GM18505 (cell line): ENCODE data around the gene QPRT.
"Not testable (repeated sequence)": the region's sequence is repeated elsewhere in the genome, so short reads cannot be mapped to it uniquely, and the experiment has no call there.

Experiments used
- ATAC-seq: cut with Tn5 transposase; IDR thresholded peaks from one replicate; pipeline ENCODE4 v1.9.1; 2021; ENCODE audit not compliant: unreplicated experiment
- POLR2A ChIP-seq: IDR thresholded peaks from 4 replicates; pipeline ENCODE4 v1.6.1; 2011; ENCODE audit warnings: borderline replicate concordance; ENCODE audit not compliant: insufficient read depth, insufficient read length; ENCODE audit errors: extremely low read depth

The QPRT gene

GRCh38 chr16:29667755-29668154 lies 11.2 kb upstream of the QPRT start:
- ATAC-seq, result no peak
- peak; percentile 46 for TF ChIP-seq POLR2A

DNA sequence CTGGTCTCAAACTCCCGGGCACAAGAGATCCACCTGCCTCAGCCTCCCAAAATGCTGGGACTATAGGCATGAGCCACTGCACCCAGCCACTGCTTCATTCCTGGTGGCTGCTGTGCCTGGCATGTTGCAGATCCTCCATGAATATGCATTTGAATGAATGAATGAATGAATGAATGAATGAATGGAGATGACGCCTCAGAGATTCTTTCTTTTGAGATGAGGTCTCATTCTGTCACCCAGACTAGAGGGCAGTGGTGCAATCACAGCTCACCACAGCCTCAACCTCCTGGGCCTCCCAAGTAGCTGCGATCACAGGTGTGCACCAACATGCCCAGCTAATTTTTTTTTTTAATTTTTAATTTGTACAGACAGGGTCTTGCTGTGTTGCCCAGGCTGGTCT lies 10.7 kb upstream of the QPRT start:
- no peak for TF ChIP-seq POLR2A
- no peak for ATAC-seq

DNA sequence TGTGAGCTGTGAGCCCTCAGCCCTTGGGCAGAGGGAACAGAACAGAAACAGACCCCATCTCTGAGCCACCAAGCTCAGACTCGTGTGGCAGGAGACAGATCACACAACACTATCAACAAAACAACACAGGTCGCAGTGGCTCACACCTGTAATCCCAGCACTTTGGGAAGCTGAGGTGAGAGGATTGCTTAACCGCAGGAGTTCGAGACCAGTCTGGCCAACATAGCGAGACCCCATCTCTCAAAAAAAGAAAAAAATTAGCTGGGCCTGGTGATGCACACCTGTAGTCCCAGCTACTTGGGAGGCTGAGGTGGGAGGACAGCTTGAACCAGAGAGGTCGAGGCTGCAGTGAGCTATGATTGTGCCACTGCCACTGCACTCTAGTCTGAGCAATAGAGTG lies 5.5 kb upstream of the QPRT start:
- TF ChIP-seq POLR2A, result no peak
- no peak for ATAC-seq

DNA sequence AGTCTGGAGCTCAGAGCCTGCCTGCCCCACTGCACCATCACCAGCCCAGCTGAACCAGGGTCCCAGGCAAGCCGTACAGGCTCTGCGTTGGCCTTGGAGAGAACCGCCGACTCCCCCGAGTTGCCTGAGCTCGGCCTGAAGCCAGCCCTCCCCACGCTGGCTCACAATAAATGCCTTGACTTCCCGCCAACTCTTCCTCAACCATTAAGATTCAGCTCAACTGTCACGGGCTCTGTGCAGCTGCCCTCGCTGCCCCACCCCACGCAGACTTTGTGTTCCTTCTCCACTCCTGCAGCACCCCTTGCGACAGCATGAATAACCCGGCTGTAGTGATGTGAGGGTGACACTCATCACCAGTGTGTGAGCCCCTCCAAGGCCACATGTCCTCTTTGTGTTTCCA lies 4.8 kb upstream of the QPRT start:
- no peak for ATAC-seq
- no peak for TF ChIP-seq POLR2A

DNA sequence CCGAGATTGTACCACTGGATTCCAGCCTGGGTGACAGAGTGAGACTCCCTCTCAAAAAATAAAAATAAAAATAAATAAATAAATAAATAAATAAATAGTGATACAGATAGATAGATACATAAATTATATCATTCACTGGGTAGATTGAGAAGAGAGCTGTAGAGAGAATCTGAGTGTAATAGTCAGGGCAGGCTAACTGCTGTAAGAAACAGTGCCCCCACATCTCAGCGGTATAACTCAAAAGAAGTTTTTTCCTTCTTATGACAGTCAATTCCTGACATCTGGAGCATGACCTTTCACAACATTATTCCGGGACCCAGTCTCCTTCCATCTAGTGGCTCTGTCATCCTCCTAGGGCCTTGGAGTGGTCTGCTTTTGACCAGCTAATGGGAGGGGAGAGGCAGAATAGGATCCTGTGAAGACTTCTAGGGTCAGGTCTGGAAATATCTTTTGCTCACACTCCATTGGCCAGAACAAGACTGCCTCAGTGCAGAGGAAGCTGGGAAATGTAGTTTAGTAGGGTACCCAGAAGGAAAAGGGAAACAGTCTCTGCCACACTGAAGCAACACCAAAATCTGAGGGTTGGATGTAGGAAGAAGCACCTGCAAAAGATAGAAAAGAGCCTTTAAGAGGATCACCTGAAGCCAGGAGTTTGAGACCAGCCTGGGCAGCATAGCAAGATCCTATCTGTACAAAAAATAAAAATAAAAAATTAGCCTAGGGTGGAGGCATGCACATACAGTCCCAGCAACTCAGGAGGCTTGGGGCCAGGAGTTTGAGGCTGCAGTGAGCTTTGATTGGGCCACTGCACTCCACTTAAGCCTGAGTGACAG lies 3.0 kb upstream of the QPRT start:
- no peak for ATAC-seq
- TF ChIP-seq POLR2A, result no peak

DNA sequence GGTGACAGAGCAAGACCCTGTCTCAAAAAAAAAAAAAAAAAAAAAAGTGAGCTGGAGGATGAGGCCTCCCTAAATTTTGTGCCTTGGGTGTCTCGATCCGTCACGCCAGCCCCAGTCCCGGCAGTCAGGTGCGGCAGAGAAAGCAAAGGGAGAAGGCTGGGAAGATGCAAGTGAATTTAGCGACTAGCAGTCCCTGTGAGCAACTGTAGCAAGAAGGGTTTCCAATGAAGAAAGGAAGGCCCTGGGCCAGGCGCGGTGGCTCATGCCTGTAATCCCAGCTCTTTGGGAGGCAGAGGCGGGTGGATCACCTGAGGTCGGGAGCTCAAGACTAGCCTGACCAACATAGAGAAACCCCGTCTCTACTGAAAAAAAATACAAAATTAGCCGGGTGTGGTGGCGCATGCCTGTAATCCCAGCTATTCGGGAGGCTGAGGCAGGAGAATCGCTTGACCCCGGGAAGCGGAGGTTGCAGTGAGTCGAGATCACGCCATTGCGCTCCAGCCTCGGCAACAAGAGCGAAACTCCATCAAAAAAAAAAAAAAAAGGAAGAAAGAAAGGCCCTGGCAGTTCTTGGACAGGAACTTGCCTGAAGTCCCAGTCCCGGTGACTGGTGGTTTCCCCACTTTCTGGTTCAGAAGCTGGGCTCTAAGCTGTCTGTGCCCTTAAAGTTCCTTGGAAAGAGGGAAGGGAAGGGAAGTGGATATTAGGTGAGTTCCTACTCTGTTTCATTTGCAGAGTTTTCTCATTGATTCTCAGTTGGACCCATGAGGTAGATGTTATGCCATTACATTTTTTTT lies 1.8 kb upstream of the QPRT start:
- ATAC-seq, result no peak
- TF ChIP-seq POLR2A, result no peak

DNA sequence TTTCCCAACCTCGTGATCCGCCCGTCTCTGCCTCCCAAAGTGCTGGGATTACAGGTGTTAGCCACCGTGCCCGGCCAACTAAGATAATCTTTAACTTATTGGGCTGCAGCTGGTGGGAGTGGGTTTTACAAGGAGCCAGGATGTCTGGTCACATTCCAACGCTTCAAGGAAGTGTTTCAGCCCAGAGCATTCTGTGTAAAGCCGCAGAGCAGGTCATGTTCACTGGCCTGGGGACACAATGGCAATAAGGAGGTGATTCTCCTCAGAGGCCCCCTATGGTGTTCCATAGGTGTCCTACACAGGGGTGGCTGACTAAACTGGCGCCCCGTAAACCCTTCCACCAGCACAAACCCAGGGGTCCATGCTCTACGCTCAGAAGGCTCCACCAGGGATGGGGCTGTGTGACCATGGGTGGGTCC lies 1.2 kb downstream of the QPRT start:
- TF ChIP-seq POLR2A, result no peak
- ATAC-seq, result no peak

GRCh38 chr16:29683543-29684090 lies 4.6 kb downstream of the QPRT start:
- no peak for ATAC-seq
- no peak for TF ChIP-seq POLR2A

DNA sequence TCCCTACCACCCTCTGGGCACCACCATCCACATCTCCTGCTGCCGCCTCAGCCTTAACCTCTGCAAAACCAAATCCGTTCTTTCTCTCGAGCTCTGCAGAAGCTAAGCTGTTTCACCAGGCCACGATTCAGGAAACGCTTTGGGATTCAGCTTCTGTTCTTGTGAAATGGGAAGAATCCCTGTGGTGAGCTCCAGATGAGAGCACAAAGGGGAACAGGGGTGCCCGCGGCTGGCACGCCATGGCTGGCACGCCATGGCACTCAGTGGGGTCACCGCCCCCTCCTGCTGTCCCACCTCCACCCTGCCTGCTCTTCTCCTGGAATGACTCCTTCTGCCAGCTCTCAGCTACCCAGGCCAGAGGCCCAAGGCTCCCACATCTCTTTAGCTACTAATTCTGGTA lies 5.7 kb downstream of the QPRT start:
- no peak for ATAC-seq

DNA sequence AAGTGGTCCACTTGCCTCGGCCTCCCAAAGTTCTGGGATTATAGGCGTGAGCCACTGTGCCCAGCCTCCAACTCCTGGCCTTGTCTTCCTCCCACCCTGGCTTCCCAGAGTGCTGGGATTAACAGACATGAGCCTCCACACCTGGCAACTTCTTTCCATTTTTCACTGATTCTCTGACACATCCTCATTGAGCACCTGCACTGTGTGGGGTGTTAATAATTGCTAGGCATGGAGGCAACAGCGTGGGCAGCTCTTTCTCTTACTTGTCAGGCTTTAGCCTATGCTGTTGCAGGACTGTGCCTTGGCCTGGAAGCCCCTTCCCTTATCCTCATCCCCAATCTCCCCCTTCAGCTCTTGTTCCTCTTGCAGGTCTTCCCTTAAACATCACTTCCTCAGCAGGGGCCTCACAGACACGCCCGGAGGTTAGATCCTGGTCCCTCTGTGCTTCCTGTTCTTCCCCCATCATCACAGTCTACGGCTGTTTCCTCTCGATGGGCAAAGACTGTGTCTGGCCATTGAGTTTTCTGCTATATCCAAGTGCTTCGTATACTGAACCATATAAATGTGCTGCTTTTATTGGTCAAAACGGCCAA lies 7.9 kb downstream of the QPRT start:
- ATAC-seq, result no peak
- TF ChIP-seq POLR2A, result no peak

More for the DNA sequence above, 5.7 kb downstream of the QPRT start:
- no peak for TF ChIP-seq POLR2A

DNA sequence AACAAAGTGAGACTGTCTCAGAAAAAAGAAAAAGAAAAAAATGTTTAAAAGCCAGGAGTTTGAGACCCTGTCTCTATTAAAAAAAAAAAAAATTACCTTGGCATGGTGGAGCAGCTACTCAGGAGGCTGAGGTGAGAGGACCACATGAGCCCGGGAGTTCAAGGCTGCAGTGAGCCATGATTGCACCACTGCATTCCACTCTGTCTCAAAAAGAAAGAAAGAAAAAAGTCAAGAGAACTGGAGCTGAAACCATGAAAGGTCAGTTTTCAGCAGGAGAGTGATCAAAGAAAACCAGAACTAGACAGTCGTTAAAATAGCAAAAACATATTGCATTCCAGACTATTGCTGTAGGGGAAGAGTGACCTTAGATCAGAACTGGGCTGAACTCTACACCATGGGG lies 8.8 kb downstream of the QPRT start:
- ATAC-seq, result no peak
- TF ChIP-seq POLR2A, result no peak

DNA sequence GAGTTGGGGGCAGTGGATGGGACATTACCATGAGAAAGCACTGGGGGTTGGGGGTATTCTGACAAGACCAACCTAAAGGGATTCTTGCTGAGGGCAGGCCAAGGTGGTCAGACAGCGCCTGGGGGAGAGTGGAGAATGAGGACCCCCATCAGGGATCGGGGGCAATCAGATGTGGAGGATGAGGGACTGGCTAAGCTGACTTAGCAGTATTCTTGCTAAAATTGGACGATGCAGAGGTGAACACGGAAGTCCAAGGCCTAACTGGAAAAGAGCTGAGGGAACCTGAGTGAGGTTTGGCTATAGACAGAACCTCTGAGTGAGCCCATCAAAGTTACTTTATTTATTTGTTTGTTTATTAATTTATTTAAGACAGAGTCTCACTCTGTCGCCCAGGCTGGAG lies 9.2 kb downstream of the QPRT start:
- ATAC-seq, result no peak
- no peak for TF ChIP-seq POLR2A

DNA sequence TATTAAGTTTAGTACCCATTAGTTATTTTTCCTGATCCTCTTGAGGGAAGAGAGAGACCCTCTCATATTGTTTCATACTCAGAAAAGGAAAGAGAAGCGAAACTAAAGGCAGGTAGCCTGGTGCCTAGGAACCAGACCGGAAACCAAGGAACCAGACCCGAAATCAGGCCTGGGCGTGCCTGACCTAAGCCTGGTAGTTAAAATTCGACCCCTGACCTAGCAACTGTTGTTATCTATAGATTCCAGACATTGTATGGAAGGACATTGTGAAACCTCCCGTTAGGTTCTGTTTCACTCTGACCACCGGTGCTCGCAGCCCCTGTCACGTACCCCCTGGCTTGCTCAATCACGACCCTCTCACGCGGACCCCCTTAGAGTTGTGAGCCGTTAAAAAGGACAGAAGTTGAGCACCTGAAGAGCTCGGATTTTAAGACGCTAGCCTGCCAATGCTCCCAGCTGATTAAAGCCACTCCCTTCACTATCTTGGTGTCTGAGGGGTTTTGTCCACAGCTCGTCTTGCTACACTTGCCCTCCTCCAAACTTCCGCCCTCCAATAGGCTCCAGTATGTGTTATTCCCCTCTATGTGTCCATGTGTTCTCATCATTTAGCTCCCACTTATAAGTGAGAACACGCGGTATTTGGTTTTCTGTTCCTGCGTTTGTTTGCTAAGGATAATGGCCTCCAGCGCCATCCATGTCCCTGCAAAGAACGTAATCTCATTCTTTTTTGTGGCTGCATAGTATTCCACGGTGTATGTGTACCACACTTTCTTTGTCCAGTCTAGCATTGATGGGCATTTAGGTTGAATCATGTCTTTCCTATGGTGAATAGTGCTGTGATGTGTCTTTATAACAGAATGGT lies 10.7 kb downstream of the QPRT start:
- ATAC-seq, result not testable (repeated sequence)

DNA sequence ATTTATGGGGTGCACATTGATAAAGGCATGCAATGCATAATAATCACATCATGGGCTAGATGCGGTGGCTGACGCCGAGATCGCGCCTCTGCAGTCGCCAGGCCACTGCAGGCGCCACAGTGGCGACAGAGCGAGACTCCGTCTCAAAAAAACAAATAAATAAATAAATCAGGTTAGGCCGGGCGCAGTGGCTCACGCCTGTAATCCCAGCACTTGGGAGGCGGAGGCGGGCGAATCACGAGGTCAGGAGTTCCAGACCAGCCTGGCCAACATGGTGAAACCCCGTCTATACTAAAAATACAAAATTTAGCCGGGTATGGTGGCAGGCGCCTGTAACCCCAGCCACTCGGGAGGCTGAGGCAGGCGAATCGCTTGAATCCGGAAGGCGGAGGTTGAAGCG lies 13.6 kb downstream of the QPRT start:
- ATAC-seq, result not testable (repeated sequence)
